NK-92 treated with Interleukin-12 subunit alpha and Interleukin-12 subunit beta, amount 100 ng/mL, for 24 hours (cell line): ENCODE results near the gene P4HA1.
A peak's percentile ranks its signal among the peaks of the same experiment; 100 is the strongest.
"Not testable (repeated sequence)": the region's sequence is repeated elsewhere in the genome, so short reads cannot be mapped to it uniquely, and the experiment has no call there.

ENCODE experiments used
- DNase-seq: peaks from one replicate; lab custom pipeline; 2025; lab: John Stamatoyannopoulos, UW

P4HA1 gene

GRCh38 chr10:73096449-73097304 lies at the start of gene P4HA1:
TSS of gene P4HA1 (minus strand) at chr10:73096866. CDS start at chr10:73074883, 21,983 bp downstream.
- DNase-seq, result peak; percentile 98

GRCh38 chr10:73141603-73142002 lies 44.9 kb upstream of the P4HA1 start:
- no peak for DNase-seq

DNA sequence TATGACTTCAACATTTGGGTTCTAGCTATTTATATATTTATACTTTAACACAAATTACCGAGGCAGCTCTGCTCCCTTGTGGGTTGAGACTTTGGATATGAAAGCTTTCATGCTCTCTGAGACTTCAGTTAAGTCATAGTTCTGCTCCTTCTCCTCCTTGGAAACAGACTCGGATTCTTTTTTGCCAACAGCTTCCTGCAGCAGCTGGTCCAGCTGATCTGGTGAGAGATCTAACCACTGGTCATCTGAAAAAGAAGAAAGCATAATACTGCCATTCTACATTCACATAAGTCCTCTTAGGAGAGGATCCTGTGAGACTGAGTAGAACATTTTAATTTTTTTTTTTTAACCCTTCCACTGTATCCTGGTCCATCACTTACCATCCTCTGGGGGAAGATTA lies 42.6 kb upstream of the P4HA1 start:
- DNase-seq, result no peak

DNA sequence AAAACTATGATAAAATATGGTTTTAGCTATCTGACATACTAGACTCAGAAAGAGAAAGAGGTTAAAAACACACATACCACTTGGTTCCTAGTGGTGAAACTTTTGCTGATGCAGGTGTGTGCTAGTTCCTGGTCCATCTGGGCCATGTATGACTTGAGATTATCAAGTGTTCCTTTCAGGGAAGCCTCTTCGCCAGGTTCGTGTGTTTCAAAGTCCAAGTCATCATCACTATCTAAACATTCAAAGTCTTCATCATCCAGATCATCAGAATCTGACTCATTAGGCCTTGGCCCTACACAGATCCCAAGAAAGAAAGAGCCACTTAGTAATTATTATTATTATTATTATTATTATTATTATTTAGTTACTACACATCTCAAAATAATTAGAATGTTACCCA lies 40.0 kb upstream of the P4HA1 start:
- DNase-seq, result no peak

DNA sequence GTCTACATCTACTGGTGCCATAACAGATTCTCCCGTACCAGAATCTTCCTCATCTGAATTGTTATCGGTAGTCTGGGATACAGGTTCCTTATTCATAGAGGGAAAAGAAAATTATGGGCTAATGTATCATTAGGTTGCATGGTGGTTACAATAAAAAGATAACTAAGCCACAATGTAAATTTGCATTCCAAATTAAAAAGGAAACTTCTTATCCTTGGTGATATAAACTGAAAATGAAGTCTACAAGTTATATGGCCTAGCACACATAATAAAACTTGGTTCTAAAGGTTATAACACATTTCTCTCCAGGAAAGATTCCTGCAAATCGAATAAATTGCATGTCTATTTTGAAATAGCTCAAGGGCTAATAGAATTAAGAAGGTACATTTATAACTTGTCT lies 38.1 kb upstream of the P4HA1 start:
- no peak for DNase-seq

- no peak for DNase-seq
Measured at GRCh38 chr10:73131913-73132686, 35.4 kb upstream of the P4HA1 start.

DNA sequence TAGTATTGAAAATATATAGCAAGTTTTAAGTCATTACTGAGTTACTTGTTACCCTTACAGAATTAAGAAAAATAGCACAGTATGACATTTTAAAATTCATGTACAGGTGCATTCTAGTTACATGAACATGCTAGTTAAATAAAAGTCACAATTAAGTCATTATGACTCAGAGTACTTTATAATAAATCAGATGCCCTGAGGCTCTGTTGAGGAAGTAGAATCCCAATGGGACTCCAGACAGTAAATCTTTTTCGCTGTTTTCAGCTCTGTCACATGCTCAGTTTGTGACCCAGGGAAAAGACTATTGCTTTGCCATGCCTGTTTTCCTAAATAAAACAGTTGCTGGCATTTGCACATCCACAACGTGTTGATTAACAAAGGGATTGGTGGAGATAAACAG lies 34.6 kb upstream of the P4HA1 start:
- DNase-seq, result no peak

- DNase-seq, result no peak
Measured at GRCh38 chr10:73126343-73126742, 29.7 kb upstream of the P4HA1 start.

DNA sequence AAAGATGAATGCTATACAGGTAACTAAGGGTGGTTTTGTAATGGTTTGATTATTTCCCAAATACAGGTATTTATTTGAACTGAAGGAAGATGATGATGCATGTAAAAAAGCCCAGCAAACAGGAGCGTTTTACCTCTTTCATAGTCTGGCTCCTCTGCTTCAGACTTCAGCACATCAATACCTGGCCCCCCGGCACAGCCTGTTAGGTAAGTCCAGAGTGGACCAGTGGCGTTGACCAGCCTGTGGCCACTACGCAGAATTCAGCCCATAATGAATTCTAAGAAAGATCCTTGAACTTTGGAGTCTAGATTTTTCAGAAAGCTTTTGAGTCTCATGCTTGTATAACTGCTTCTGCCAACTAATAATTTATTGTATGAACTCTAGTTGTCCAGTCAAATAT lies 23.3 kb upstream of the P4HA1 start:
- no peak for DNase-seq

GRCh38 chr10:73119457-73119856 lies 22.8 kb upstream of the P4HA1 start:
- DNase-seq, result no peak

DNA sequence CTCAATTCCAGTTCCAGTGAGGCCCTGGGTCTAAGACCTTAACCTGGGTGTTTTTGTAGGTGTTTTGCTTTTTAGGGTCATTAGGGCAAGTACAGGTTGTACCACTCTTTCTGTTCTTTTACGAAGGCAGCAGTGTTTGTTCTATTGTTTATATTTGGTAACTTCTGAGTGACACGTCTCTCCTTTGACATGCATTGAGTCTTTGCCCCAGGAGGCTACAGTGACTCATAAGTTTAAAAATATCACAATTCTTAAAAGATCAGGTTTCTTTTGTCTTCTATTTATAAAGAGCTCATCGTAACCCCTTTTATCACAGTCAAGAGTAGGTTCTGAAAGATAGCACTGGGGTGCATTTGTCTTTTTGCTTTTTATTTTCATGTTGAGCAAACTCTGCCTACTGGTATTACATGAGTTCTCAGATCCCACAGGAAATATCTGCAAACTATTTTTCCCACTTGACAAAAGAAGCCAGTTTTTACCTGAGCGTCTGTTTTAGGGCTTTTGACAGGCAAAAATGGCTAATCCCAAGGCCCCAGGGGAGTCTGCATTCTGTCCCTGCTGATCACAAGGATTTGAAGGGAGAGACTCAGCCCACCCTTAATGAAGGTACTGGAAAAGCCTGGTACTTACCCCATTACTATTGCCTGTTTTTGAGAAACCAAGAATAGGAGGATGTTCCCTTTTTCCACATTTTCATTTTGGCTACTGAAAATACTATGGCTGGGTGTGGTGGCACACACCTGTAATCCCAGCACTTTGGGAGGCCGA lies 21.5 kb upstream of the P4HA1 start:
- DNase-seq, result no peak

- DNase-seq, result no peak
Measured at GRCh38 chr10:73116017-73116416, 19.4 kb upstream of the P4HA1 start.

- DNase-seq, result no peak
Measured at GRCh38 chr10:73113551-73113950, 16.9 kb upstream of the P4HA1 start.

GRCh38 chr10:73112032-73112431 lies 15.4 kb upstream of the P4HA1 start:
- DNase-seq, result not testable (repeated sequence)

GRCh38 chr10:73110345-73110849 lies 13.7 kb upstream of the P4HA1 start, which contains the start of gene NUDT13:
TSS of gene NUDT13 (plus strand) at chr10:73110455. CDS start at chr10:73114366, 3,911 bp downstream.
- DNase-seq, result no peak

- not testable (repeated sequence) for DNase-seq
Measured at GRCh38 chr10:73109248-73109652, 12.6 kb upstream of the P4HA1 start.

- no peak for DNase-seq
Measured at GRCh38 chr10:73106301-73106700, 9.6 kb upstream of the P4HA1 start.

GRCh38 chr10:73099141-73099540 lies 2.5 kb upstream of the P4HA1 start:
- DNase-seq, result no peak

GRCh38 chr10:73097305-73097670 lies 622 bp upstream of the P4HA1 start:
- DNase-seq, result no peak

- peak; percentile 52 for DNase-seq
Measured at GRCh38 chr10:73096041-73096448, 621 bp downstream of the P4HA1 start.

DNA sequence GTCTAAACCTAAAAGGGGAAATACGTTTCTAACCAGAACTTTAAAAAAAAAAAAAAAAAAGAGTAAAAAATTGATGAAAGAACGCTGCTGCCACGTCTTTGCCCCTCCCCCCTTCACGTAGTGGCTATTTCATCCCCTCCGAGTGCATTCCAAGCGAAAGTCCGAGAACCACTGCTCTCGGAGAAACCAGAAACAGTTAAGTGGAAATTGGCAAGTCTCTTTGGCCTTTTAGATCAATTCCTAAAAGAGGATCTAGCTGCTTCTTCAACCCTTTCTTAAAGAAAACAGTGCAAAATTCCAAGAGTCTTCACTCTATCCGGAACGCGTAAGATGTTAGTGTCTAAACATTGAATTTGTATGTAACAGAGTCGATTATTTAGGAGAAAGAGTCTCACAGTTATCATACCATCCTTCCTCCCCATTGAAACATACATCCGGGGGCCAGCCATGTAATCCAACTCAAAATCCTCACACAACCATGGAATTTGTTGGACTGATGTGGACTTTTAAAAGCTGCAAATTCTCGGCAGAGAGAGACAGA lies 1.1 kb downstream of the P4HA1 start:
- DNase-seq, result peak; percentile 30

- DNase-seq, result no peak
Measured at GRCh38 chr10:73094986-73095480, 1.6 kb downstream of the P4HA1 start.
